Natural killer cell (primary cell): ENCODE data around the gene PPFIBP2. TPM values are rescaled to one million over a fixed set of nuclear protein-coding genes. Genes with fewer than 3 reads are reported as not detected.
A peak's percentile ranks its signal among the peaks of the same experiment; 100 is the strongest.

Experiments used
- ATAC-seq, 3 donors: fragments of 150-1000 bp in 2 of 3; fragments of 200-7000 bp in 1 of 3; cut with Tn5 transposase; 1 replicate in 1 of 3; 2 replicates in 2 of 3; pipeline ENCODE4 v1.10.0; 2021; ENCODE audit warnings: mild to moderate bottlenecking in 2 of 3, moderate library complexity in 2 of 3
- DNase-seq, 2 donors: peaks; one replicate each; pipeline versions ENCODE4 v3.0.0 to v3.0.0-alpha.2; 2013 to 2021; ENCODE audit warnings: mixed read lengths in 1 of 2
- H3K27ac ChIP-seq: one replicate; pipeline ENCODE4 v1.5.1; 2013; ENCODE audit warnings: mild to moderate bottlenecking, low read length
- H3K27me3 ChIP-seq: one replicate; pipeline ENCODE4 v1.6.1; 2013; ENCODE audit warnings: low read length; ENCODE audit not compliant: control insufficient read depth, insufficient read depth
- H3K36me3 ChIP-seq: one replicate; pipeline ENCODE4 v1.6.1; 2013; ENCODE audit warnings: low read length; ENCODE audit not compliant: control insufficient read depth, insufficient read depth
- H3K4me1 ChIP-seq: one replicate; pipeline ENCODE4 v1.6.1; 2013; ENCODE audit warnings: low read length; ENCODE audit not compliant: control insufficient read depth, insufficient read depth
- H3K4me3 ChIP-seq: one replicate; pipeline ENCODE4 v1.5.1; 2013; ENCODE audit warnings: low read length
- H3K9me3 ChIP-seq: one replicate; pipeline ENCODE4 v1.6.1; 2013; ENCODE audit warnings: low read length; ENCODE audit not compliant: control insufficient read depth, insufficient read depth
- H3K27ac Mint-ChIP-seq, 2 donors: one replicate each; pipeline ENCODE4 v1.8.0; 2022; ENCODE audit warnings: mild to moderate bottlenecking in 2 of 2, mixed read lengths in 2 of 2, moderate library complexity in 1 of 2
- H3K27me3 Mint-ChIP-seq, 2 donors: one replicate each; pipeline ENCODE4 v1.8.0; 2022; ENCODE audit warnings: low read depth in 2 of 2, mixed read lengths in 2 of 2
- H3K36me3 Mint-ChIP-seq: one replicate; pipeline ENCODE4 v1.8.0; 2022; ENCODE audit warnings: mixed read lengths
- H3K4me1 Mint-ChIP-seq, 2 donors: one replicate each; pipeline ENCODE4 v1.8.0; 2022; ENCODE audit warnings: mixed read lengths in 2 of 2
- H3K4me3 Mint-ChIP-seq: one replicate; pipeline ENCODE4 v1.8.0; 2022; ENCODE audit warnings: mild to moderate bottlenecking, moderate library complexity, mixed read lengths
- H3K9me3 Mint-ChIP-seq, 2 donors: one replicate each; pipeline ENCODE4 v1.8.0; 2022; ENCODE audit warnings: mixed read lengths in 2 of 2
- WGBS: methylation state at CpG from one replicate; pipeline ENCODE4 v1.1.7; 2013; ENCODE audit warnings: missing lambda C conversion rate; ENCODE audit not compliant: insufficient coverage; 5-methylcytosine and 5-hydroxymethylcytosine counted together
- intact Hi-C: fragments of 100-400 bp; cut with micrococcal nuclease; formaldehyde crosslinking; loops from one replicate; pipeline ENCODE4 v1.14.2; 2022
- total RNA-seq, 4 donors: library from RNA; stranded (reverse); fragments of 120-200 nt in 1 of 4; gene quantifications; one replicate each; pipeline versions ENCODE4 v1.2.3 to v1.2.4, GENCODE V29; 2013 to 2022
- TF ChIP-seq, protein P1 (sequence below): fragments of 200-600 bp; IDR thresholded peaks from one replicate; pipeline ENCODE4 v1.8.0; 2022; ENCODE audit warnings: antibody characterized with exemption

The PPFIBP2 gene
- total RNA-seq, 3 donors from 2014 or later (not counting 1 experiment from before 2014, with no cell fraction given) = 15.1 to 23.7 (median 23.1) TPM

DNA sequence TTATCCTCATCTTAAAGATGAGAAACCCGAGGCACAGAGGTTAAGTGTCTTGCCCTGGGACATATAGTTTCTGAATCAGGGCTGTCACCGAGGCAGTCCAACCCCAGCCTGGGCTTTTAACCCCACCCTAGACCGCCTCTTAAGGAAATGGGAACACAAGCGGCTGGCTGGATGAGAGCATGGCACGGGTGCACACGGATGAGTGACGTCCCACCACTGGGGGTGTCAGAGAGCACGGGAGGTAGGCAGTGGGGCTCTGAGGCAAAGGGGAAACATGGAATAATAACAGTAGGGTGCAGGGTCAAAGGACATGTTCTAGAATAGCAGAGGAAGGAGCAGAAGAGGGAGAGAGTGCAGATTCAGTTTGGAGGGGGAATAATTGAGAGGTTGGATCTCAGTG lies 22.3 kb downstream of the PPFIBP2 start:
- Mint-ChIP-seq H3K27ac (peak overlapping the region in 1 of 2 donors; percentile 2), H3K9me3 (no peaks in the 10 kb centered on the region), H3K4me3 (no peak overlapping the region), H3K27me3 (peaks cover 0 to 11% of the 10 kb centered on the region in 2 donors), H3K36me3 (no peaks in the 10 kb centered on the region), H3K4me1 (peaks cover 26 to 73% of the 10 kb centered on the region in 2 donors)
- Histone ChIP-seq H3K27ac (no peak overlapping the region), H3K36me3 (no peaks in the 10 kb centered on the region), H3K27me3 (no peaks in the 10 kb centered on the region), H3K9me3 (no peaks in the 10 kb centered on the region), H3K4me1 (peaks cover 36% of the 10 kb centered on the region), H3K4me3 (no peak overlapping the region)
- DNase-seq = peak in 1 of 2 donors; percentile 41
- TF ChIP-seq, protein P1, sequence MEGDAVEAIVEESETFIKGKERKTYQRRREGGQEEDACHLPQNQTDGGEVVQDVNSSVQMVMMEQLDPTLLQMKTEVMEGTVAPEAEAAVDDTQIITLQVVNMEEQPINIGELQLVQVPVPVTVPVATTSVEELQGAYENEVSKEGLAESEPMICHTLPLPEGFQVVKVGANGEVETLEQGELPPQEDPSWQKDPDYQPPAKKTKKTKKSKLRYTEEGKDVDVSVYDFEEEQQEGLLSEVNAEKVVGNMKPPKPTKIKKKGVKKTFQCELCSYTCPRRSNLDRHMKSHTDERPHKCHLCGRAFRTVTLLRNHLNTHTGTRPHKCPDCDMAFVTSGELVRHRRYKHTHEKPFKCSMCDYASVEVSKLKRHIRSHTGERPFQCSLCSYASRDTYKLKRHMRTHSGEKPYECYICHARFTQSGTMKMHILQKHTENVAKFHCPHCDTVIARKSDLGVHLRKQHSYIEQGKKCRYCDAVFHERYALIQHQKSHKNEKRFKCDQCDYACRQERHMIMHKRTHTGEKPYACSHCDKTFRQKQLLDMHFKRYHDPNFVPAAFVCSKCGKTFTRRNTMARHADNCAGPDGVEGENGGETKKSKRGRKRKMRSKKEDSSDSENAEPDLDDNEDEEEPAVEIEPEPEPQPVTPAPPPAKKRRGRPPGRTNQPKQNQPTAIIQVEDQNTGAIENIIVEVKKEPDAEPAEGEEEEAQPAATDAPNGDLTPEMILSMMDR = peak; percentile 17
- intact Hi-C loops = no loop called here
- WGBS = 47% methylated on average over 8 of the region's 8 CpGs
- peak; percentile 34 to 61 (median 49) for ATAC-seq

DNA sequence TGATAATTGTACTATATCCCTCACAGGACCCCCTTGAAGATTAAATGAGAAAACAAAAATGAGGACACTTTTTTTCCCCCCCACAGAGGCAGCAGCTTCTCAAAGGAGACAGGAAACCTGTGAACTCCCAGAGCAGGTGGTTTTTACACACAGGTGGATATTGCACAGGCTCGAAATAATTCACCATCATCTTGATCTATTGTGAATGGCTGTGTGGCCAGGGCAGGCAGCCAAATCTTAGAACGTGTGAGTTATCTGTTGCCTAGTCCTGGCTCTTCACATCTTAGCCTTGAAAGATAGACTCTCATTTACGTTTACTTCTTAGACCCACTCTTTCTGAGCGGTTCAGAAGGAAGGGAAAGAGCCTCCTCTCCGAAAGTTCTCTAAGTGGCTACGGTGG lies 23.5 kb downstream of the PPFIBP2 start:
- H3K36me3 ChIP-seq = no peaks in the 10 kb centered on the region
- Mint-ChIP-seq H3K27ac (peak overlapping the region in 1 of 2 donors; percentile 79), H3K9me3 (no peaks in the 10 kb centered on the region), H3K27me3 (peaks cover 0 to 11% of the 10 kb centered on the region in 2 donors), H3K36me3 (no peaks in the 10 kb centered on the region), H3K4me1 (peaks cover 26 to 74% of the 10 kb centered on the region in 2 donors), H3K4me3 (no peak overlapping the region)
- H3K4me1 ChIP-seq = peaks cover 36% of the 10 kb centered on the region
- no peaks in the 10 kb centered on the region for H3K9me3 ChIP-seq
- TF ChIP-seq, protein P1 = no peak
- no peaks in the 10 kb centered on the region for H3K27me3 ChIP-seq
- intact Hi-C loops = no loop called here
- 90% methylated on average over 6 of the region's 6 CpGs for WGBS
- no peak for DNase-seq
- ATAC-seq = no peak
- H3K4me3 ChIP-seq = no peak overlapping the region
- no peak overlapping the region for H3K27ac ChIP-seq

DNA sequence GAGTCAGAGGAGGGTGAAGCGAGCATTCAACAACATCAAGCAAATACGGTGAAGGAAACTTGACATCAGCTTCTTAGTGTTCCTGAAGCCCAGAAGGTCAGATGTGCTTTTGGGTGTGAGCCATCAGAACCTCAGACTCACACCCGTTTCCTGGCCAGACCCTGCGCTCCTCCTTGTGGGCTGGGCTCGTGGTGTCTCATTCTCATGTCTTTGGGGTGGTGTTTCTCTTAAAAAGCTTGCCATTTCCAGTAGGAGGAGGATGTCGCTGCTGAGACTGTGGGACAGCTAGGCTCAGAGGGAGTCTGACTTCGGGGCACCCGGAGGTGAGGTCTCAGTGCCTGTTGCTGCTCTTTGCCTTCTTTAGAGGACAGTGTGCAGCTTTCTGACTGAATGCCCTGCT lies 24.2 kb downstream of the PPFIBP2 start:
- Histone ChIP-seq H3K27me3 (no peaks in the 10 kb centered on the region), H3K4me3 (no peak overlapping the region), H3K9me3 (no peaks in the 10 kb centered on the region), H3K27ac (no peak overlapping the region), H3K4me1 (peaks cover 36% of the 10 kb centered on the region), H3K36me3 (no peaks in the 10 kb centered on the region)
- Mint-ChIP-seq H3K4me3 (peak overlapping the region; percentile 77), H3K4me1 (peaks cover 26 to 74% of the 10 kb centered on the region in 2 donors), H3K27me3 (peaks cover 0 to 11% of the 10 kb centered on the region in 2 donors), H3K36me3 (no peaks in the 10 kb centered on the region), H3K27ac (peak overlapping the region; percentile 9 to 79), H3K9me3 (no peaks in the 10 kb centered on the region)
- intact Hi-C loops = no loop called here
- ATAC-seq (peak; percentile 47 to 84 (median 71)), DNase-seq (peak in 1 of 2 donors; percentile 50)
- TF ChIP-seq, protein P1 = no peak
- 50% methylated on average over 8 of the region's 8 CpGs for WGBS
